DOHH2 (cell line): Measurements from ENCODE around the gene LRRC51.

Experiments
- CTCF ChIP-seq: fragments of 200-600 bp; sonication (generic); IDR thresholded peaks from one replicate; pipeline ENCODE4 v1.5.1; 2014; ENCODE audit warnings: antibody characterized with exemption, mild to moderate bottlenecking, low read depth, low read length; ENCODE audit not compliant: poor library complexity, severe bottlenecking
- EZH2phosphoT487 ChIP-seq: fragments of 200-600 bp; sonication (generic); IDR thresholded peaks from 2 replicates; pipeline ENCODE4 v1.6.1; 2017; ENCODE audit warnings: borderline replicate concordance, mild to moderate bottlenecking, antibody characterized with exemption, low read length, moderate library complexity, mixed read lengths

- TF ChIP-seq CTCF (no peak), EZH2phosphoT487 (no peak)
Observed at GRCh38 chr11:72136684-72137262, 56.1 kb downstream of the LRRC51 start.
